Smooth muscle cell (in vitro differentiated cells): Measurements from ENCODE around the gene CASP8AP2. TPM values are rescaled to one million over a fixed set of nuclear protein-coding genes. Genes with fewer than 3 reads are reported as not detected.
"Not testable (repeated sequence)": the region's sequence is repeated elsewhere in the genome, so short reads cannot be mapped to it uniquely, and the experiment has no call there.

Experiments
- DNase-seq: peaks from one replicate; lab custom pipeline; 2025; ENCODE audit not compliant: unreplicated experiment; lab: John Stamatoyannopoulos, UW
- H2AFZ ChIP-seq: fragments of 200-600 bp; sonication (generic); 2 replicates; pipeline ENCODE4 v1.6.0; 2016; ENCODE audit warnings: antibody characterized with exemption, low read depth, mild to moderate bottlenecking
- H3F3A ChIP-seq: fragments of 200-600 bp; sonication (generic); 2 replicates; pipeline ENCODE4 v1.6.0; 2017; ENCODE audit warnings: antibody characterized with exemption, low read depth
- H3K27ac ChIP-seq: fragments of 200-600 bp; sonication (generic); 2 replicates; pipeline ENCODE4 v1.5.1; 2016; ENCODE audit warnings: low read depth, mild to moderate bottlenecking
- H3K27me3 ChIP-seq: fragments of 200-600 bp; sonication (generic); 2 replicates; pipeline ENCODE4 v1.6.1; 2016; ENCODE audit warnings: low read depth, mild to moderate bottlenecking
- H3K36me3 ChIP-seq: fragments of 200-600 bp; sonication (generic); 2 replicates; pipeline ENCODE4 v1.5.1; 2016; ENCODE audit warnings: low read depth
- H3K4me1 ChIP-seq: fragments of 200-600 bp; sonication (generic); 2 replicates; pipeline ENCODE4 v1.5.1; 2016; ENCODE audit warnings: low read depth
- H3K4me2 ChIP-seq: fragments of 200-600 bp; sonication (generic); 2 replicates; pipeline ENCODE4 v1.6.0; 2016; ENCODE audit warnings: mild to moderate bottlenecking
- H3K4me3 ChIP-seq: fragments of 200-600 bp; sonication (generic); 2 replicates; pipeline ENCODE4 v1.5.1; 2016; ENCODE audit warnings: mild to moderate bottlenecking
- H3K79me2 ChIP-seq: fragments of 200-600 bp; sonication (generic); 2 replicates; pipeline ENCODE4 v1.6.0; 2016; ENCODE audit warnings: low read depth, mild to moderate bottlenecking
- H3K9ac ChIP-seq: fragments of 200-600 bp; sonication (generic); 2 replicates; pipeline ENCODE4 v1.6.0; 2016; ENCODE audit warnings: low read depth
- H3K9me3 ChIP-seq: fragments of 200-600 bp; sonication (generic); replicated peaks from 2 replicates; pipeline ENCODE4 v1.5.1; 2016; ENCODE audit warnings: low read depth
- H4K20me1 ChIP-seq: fragments of 200-600 bp; sonication (generic); 2 replicates; pipeline ENCODE4 v1.6.0; 2016; ENCODE audit warnings: low read depth
- CTCF ChIP-seq: fragments of 200-600 bp; sonication (generic); IDR thresholded peaks from 2 replicates; pipeline ENCODE4 v1.5.1; 2017; ENCODE audit warnings: borderline replicate concordance, mild to moderate bottlenecking, antibody characterized with exemption; ENCODE audit not compliant: insufficient read depth, poor library complexity, severe bottlenecking
- WGBS: methylation state at CpG from one replicate; pipeline ENCODE4 v1.1.7; 2016; ENCODE audit warnings: low lambda C conversion rate; 5-methylcytosine and 5-hydroxymethylcytosine counted together
- polyA plus RNA-seq: library from polyadenylated mRNA; unstranded; fragments of >200 nt; fragmentation: Nextera tagmentation; extraction: Ambion mirVana; gene quantifications from 2 replicates; pipeline ENCODE4 v1.2.1, GENCODE V29; 2016
- total RNA-seq: library from RNA; depleted of rRNA; stranded (reverse); fragments of >200 nt; gene quantifications from 2 replicates; pipeline ENCODE4 v1.2.3, GENCODE V29; 2014

The CASP8AP2 gene
- total and polyA plus RNA-seq, 2 experiments from 2014 or later: 13.3 to 18.7 TPM

GRCh38 chr6:89836639-89837222 lies 7.1 kb downstream of the CASP8AP2 start:
- peaks cover 57% of the 10 kb centered on the region for H3K79me2 ChIP-seq
- WGBS: 96% methylated on average over 8 of the region's 8 CpGs
- H3K4me2 ChIP-seq: no peak overlapping the region
- no peaks in the 10 kb centered on the region for H3K36me3 ChIP-seq
- no peaks in the 10 kb centered on the region for H3K9me3 ChIP-seq
- TF ChIP-seq CTCF: no peak
- no peak overlapping the region for H3K9ac ChIP-seq
- H3F3A ChIP-seq: no peaks in the 10 kb centered on the region
- no peak for DNase-seq
- no peak overlapping the region for H3K27ac ChIP-seq
- H3K27me3 ChIP-seq: no peaks in the 10 kb centered on the region
- peaks cover 25% of the 10 kb centered on the region for H4K20me1 ChIP-seq
- H2AFZ ChIP-seq: no peak overlapping the region
- H3K4me1 ChIP-seq: no peaks in the 10 kb centered on the region
- no peak overlapping the region for H3K4me3 ChIP-seq

- Histone ChIP-seq H3K4me2 (no peak overlapping the region), H3K79me2 (peaks cover 54% of the 10 kb centered on the region), H3K27me3 (no peaks in the 10 kb centered on the region), H3K9me3 (no peaks in the 10 kb centered on the region), H2AFZ (no peak overlapping the region), H3K4me3 (no peak overlapping the region), H3K4me1 (no peaks in the 10 kb centered on the region), H3F3A (no peaks in the 10 kb centered on the region), H4K20me1 (peaks cover 61% of the 10 kb centered on the region), H3K27ac (no peak overlapping the region), H3K36me3 (no peaks in the 10 kb centered on the region), H3K9ac (no peak overlapping the region)
- no peak for DNase-seq
- WGBS: 78% methylated on average over 3 of the region's 3 CpGs
- no peak for TF ChIP-seq CTCF
Measured at GRCh38 chr6:89840538-89840937, 10.9 kb downstream of the CASP8AP2 start.

- H3F3A ChIP-seq: no peaks in the 10 kb centered on the region
- H3K9me3 ChIP-seq: no peaks in the 10 kb centered on the region
- H3K36me3 ChIP-seq: no peaks in the 10 kb centered on the region
- no peak overlapping the region for H3K27ac ChIP-seq
- no peak overlapping the region for H3K9ac ChIP-seq
- no peak for DNase-seq
- H3K4me1 ChIP-seq: no peaks in the 10 kb centered on the region
- no peak overlapping the region for H3K4me3 ChIP-seq
- 96% methylated on average over 2 of the region's 2 CpGs for WGBS
- peaks cover 49% of the 10 kb centered on the region for H3K79me2 ChIP-seq
- H2AFZ ChIP-seq: no peak overlapping the region
- H4K20me1 ChIP-seq: peaks cover 68% of the 10 kb centered on the region
- H3K4me2 ChIP-seq: no peak overlapping the region
- TF ChIP-seq CTCF: no peak
- no peaks in the 10 kb centered on the region for H3K27me3 ChIP-seq
Measured at GRCh38 chr6:89842228-89842627, 12.5 kb downstream of the CASP8AP2 start.

GRCh38 chr6:89843070-89843469 lies 13.4 kb downstream of the CASP8AP2 start:
- H3K4me3 ChIP-seq: no peak overlapping the region
- H3K9me3 ChIP-seq: no peaks in the 10 kb centered on the region
- H3K36me3 ChIP-seq: no peaks in the 10 kb centered on the region
- peaks cover 67% of the 10 kb centered on the region for H4K20me1 ChIP-seq
- H3K4me2 ChIP-seq: no peak overlapping the region
- WGBS: 77% methylated on average over 3 of the region's 3 CpGs
- H3K9ac ChIP-seq: no peak overlapping the region
- no peaks in the 10 kb centered on the region for H3K27me3 ChIP-seq
- H3K27ac ChIP-seq: no peak overlapping the region
- H2AFZ ChIP-seq: no peak overlapping the region
- H3K4me1 ChIP-seq: no peaks in the 10 kb centered on the region
- no peaks in the 10 kb centered on the region for H3F3A ChIP-seq
- peaks cover 45% of the 10 kb centered on the region for H3K79me2 ChIP-seq
- no peak for DNase-seq
- TF ChIP-seq CTCF: no peak

GRCh38 chr6:89847513-89847912 lies 17.8 kb downstream of the CASP8AP2 start:
- H3K27ac ChIP-seq, H2AFZ ChIP-seq, DNase-seq, H3K4me3 ChIP-seq, H3K27me3 ChIP-seq, H3K9ac ChIP-seq, H3K36me3 ChIP-seq, H3K4me1 ChIP-seq, H3K9me3 ChIP-seq, H3K4me2 ChIP-seq, H3F3A ChIP-seq: not testable (repeated sequence)
- 93% methylated on average over 5 of the region's 5 CpGs for WGBS
- Histone ChIP-seq H3K79me2 (peaks cover 24% of the 10 kb centered on the region), H4K20me1 (peaks cover 63% of the 10 kb centered on the region)
